ENCODE data around the gene DDX17.
A peak's percentile ranks its signal among the peaks of the same experiment; 100 is the strongest.

The DDX17 gene

GRCh38 chr22:38456841-38457699, 49.0 kb downstream of the DDX17 start:
- no peaks in the 10 kb centered on the region for H3K9me3 ChIP-seq (ENCODE audit: control insufficient read depth in 2 of 2, low read length in 2 of 2)
- no peak overlapping the region for H3K9ac ChIP-seq (ENCODE audit: low read depth in 1 of 2, low read length in 2 of 2)
- H3K36me3 ChIP-seq (ENCODE audit: control insufficient read depth in 2 of 2, insufficient read depth in 2 of 2, low read length in 2 of 2): no peaks in the 10 kb centered on the region
- H3K27me3 ChIP-seq (ENCODE audit: control insufficient read depth in 2 of 2, insufficient read depth in 2 of 2, low read length in 2 of 2): peaks cover 53 to 55% of the 10 kb centered on the region in 2 donors
- no peak overlapping the region for H3K4me3 ChIP-seq (ENCODE audit: low read length in 2 of 2)
- H3K4me1 ChIP-seq (ENCODE audit: control insufficient read depth in 2 of 2, insufficient read depth in 2 of 2, low read length in 2 of 2): peaks cover 3 to 9% of the 10 kb centered on the region in 2 donors
- no peak overlapping the region for H3K27ac ChIP-seq (ENCODE audit: low read depth in 2 of 2, low read length in 2 of 2)

DNA sequence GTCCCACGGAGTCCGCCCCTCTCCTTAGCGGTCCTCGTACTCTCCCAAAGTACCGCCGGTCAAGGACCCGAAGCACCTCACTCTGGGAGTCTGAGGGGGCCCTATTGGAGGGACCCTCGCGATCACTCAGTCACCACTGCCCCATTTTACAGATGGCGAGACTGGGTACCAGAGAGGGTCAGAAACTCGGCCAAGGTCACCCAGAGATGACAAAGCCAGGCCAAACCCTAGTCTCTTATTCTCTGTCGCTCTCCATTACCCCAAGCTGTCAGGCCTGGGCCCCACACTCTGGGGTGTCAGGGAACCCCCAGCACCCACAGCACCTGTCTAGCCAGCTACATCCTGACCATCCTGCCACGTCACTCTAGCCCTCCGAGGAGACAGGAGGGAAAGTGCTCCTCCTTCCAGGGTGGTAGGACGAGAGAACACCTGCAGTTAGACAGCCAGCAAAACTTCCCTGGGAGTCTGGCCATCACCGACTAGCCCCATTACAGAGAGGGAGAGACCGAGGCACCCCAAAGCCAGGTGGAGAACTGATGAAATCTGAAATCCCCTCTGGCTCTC, 49.8 kb downstream of the DDX17 start:
- Histone ChIP-seq H3K36me3 (ENCODE audit: control insufficient read depth in 2 of 2, insufficient read depth in 2 of 2, low read length in 2 of 2) (no peaks in the 10 kb centered on the region), H3K4me3 (ENCODE audit: low read length in 2 of 2) (no peak overlapping the region), H3K9ac (ENCODE audit: low read depth in 1 of 2, low read length in 2 of 2) (no peak overlapping the region), H3K27me3 (ENCODE audit: control insufficient read depth in 2 of 2, insufficient read depth in 2 of 2, low read length in 2 of 2) (peaks cover 53 to 58% of the 10 kb centered on the region in 2 donors), H3K27ac (ENCODE audit: low read depth in 2 of 2, low read length in 2 of 2) (no peak overlapping the region), H3K9me3 (ENCODE audit: control insufficient read depth in 2 of 2, low read length in 2 of 2) (no peaks in the 10 kb centered on the region), H3K4me1 (ENCODE audit: control insufficient read depth in 2 of 2, insufficient read depth in 2 of 2, low read length in 2 of 2) (peaks cover 3 to 6% of the 10 kb centered on the region in 2 donors)

GRCh38 chr22:38455530-38456271, 50.4 kb downstream of the DDX17 start:
- Histone ChIP-seq H3K27me3 (ENCODE audit: control insufficient read depth in 2 of 2, insufficient read depth in 2 of 2, low read length in 2 of 2) (peaks cover 55 to 59% of the 10 kb centered on the region in 2 donors), H3K9me3 (ENCODE audit: control insufficient read depth in 2 of 2, low read length in 2 of 2) (no peaks in the 10 kb centered on the region), H3K27ac (ENCODE audit: low read depth in 2 of 2, low read length in 2 of 2) (no peak overlapping the region), H3K4me3 (ENCODE audit: low read length in 2 of 2) (peak overlapping the region in 1 of 2 donors; percentile 14), H3K36me3 (ENCODE audit: control insufficient read depth in 2 of 2, insufficient read depth in 2 of 2, low read length in 2 of 2) (no peaks in the 10 kb centered on the region), H3K9ac (ENCODE audit: low read depth in 1 of 2, low read length in 2 of 2) (no peak overlapping the region), H3K4me1 (ENCODE audit: control insufficient read depth in 2 of 2, insufficient read depth in 2 of 2, low read length in 2 of 2) (peaks cover 3 to 6% of the 10 kb centered on the region in 2 donors)

DNA sequence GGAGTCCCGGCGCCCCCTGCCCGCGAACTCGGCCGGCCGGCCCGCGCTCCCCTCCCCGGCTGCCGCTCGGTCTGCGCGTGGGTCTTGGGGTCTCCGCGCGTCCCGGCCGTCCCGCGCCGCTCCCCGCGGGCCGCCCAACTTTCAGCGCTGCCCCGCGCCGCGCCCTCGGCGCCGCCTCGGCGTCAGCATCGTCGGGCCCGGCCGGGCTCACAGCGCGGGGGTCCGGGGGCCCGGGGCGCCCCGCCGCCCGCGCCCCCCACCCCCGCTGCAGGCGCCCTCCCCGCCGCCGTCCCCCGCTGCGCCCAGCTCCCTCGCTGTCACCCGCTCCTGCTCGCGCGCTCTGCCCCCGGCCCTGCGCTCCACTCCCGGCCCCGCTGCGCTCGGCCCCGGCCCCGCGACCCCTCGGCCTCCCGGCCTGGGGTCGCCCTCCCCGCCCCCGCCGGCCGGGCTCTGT, 51.0 kb downstream of the DDX17 start, which contains the start of gene KCNJ4:
Gene KCNJ4 (minus strand): TSS at position 124 of the 454 bp plus-strand sequence. CDS start 27,067 bp downstream, outside the sequence.
- Histone ChIP-seq H3K9ac (ENCODE audit: low read depth in 1 of 2, low read length in 2 of 2) (no peak within 1 kb of the TSS), H3K36me3 (ENCODE audit: control insufficient read depth in 2 of 2, insufficient read depth in 2 of 2, low read length in 2 of 2) (no peaks in the 10 kb centered on the region), H3K9me3 (ENCODE audit: control insufficient read depth in 2 of 2, low read length in 2 of 2) (no peaks in the 10 kb centered on the region), H3K27me3 (ENCODE audit: control insufficient read depth in 2 of 2, insufficient read depth in 2 of 2, low read length in 2 of 2) (peaks cover 54 to 56% of the 10 kb centered on the region in 2 donors), H3K4me1 (ENCODE audit: control insufficient read depth in 2 of 2, insufficient read depth in 2 of 2, low read length in 2 of 2) (peaks cover 3 to 6% of the 10 kb centered on the region in 2 donors), H3K27ac (ENCODE audit: low read depth in 2 of 2, low read length in 2 of 2) (no peak within 1 kb of the TSS), H3K4me3 (ENCODE audit: low read length in 2 of 2) (peak within 1 kb of the TSS in 1 of 2 donors; percentile 43)

- H3K27me3 ChIP-seq (ENCODE audit: control insufficient read depth in 2 of 2, insufficient read depth in 2 of 2, low read length in 2 of 2): peaks cover 54 to 61% of the 10 kb centered on the region in 2 donors
- H3K9me3 ChIP-seq (ENCODE audit: control insufficient read depth in 2 of 2, low read length in 2 of 2): no peaks in the 10 kb centered on the region
- peaks cover 3 to 6% of the 10 kb centered on the region in 2 donors for H3K4me1 ChIP-seq (ENCODE audit: control insufficient read depth in 2 of 2, insufficient read depth in 2 of 2, low read length in 2 of 2)
- H3K9ac ChIP-seq (ENCODE audit: low read depth in 1 of 2, low read length in 2 of 2): no peak overlapping the region
- no peak overlapping the region for H3K27ac ChIP-seq (ENCODE audit: low read depth in 2 of 2, low read length in 2 of 2)
- no peaks in the 10 kb centered on the region for H3K36me3 ChIP-seq (ENCODE audit: control insufficient read depth in 2 of 2, insufficient read depth in 2 of 2, low read length in 2 of 2)
- peak overlapping the region in 1 of 2 donors; percentile 43 for H3K4me3 ChIP-seq (ENCODE audit: low read length in 2 of 2)
Observed at GRCh38 chr22:38454353-38455075, 51.6 kb downstream of the DDX17 start.

GRCh38 chr22:38453996-38454352, 52.1 kb downstream of the DDX17 start:
- Histone ChIP-seq H3K4me1 (ENCODE audit: control insufficient read depth in 2 of 2, insufficient read depth in 2 of 2, low read length in 2 of 2) (peaks cover 3 to 6% of the 10 kb centered on the region in 2 donors), H3K36me3 (ENCODE audit: control insufficient read depth in 2 of 2, insufficient read depth in 2 of 2, low read length in 2 of 2) (no peaks in the 10 kb centered on the region)

DNA sequence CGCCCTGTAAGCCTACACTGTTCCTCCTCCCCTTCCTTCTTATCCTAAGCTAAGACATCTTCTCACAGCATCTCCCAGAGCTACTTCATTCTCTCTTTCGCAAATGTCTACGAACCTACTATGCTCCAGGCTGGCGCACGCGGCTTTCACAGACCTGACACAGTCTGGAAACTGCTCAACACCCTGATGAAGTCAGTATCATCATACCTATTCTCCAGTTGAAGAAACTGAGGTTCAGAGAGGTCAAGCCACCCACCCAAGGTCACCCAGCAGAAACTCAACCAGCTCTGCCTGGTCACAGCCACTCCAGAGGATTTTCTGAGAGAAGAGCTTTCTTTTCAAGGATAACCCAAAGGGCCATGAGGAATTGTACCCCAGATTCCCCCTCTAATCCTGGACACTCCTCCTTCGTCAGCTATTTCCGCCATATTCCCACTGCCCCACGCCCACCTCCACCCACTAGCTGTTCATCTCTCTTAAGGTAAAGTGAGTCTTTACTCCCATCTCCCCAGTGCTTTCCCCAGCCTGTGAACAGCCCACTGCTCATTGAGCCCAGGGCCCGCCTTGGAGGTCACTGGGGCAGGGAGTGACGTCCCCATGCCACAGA, 52.9 kb downstream of the DDX17 start:
- no peak overlapping the region for H3K9ac ChIP-seq (ENCODE audit: low read depth in 1 of 2, low read length in 2 of 2)
- H3K4me3 ChIP-seq (ENCODE audit: low read length in 2 of 2): no peak overlapping the region
- peaks cover 43 to 54% of the 10 kb centered on the region in 2 donors for H3K27me3 ChIP-seq (ENCODE audit: control insufficient read depth in 2 of 2, insufficient read depth in 2 of 2, low read length in 2 of 2)
- H3K36me3 ChIP-seq (ENCODE audit: control insufficient read depth in 2 of 2, insufficient read depth in 2 of 2, low read length in 2 of 2): no peaks in the 10 kb centered on the region
- no peaks in the 10 kb centered on the region for H3K9me3 ChIP-seq (ENCODE audit: control insufficient read depth in 2 of 2, low read length in 2 of 2)
- no peak overlapping the region for H3K27ac ChIP-seq (ENCODE audit: low read depth in 2 of 2, low read length in 2 of 2)
- peaks cover 3 to 6% of the 10 kb centered on the region in 2 donors for H3K4me1 ChIP-seq (ENCODE audit: control insufficient read depth in 2 of 2, insufficient read depth in 2 of 2, low read length in 2 of 2)

More at GRCh38 chr22:38453996-38454352, 52.1 kb downstream of the DDX17 start:
- peaks cover 49 to 61% of the 10 kb centered on the region in 2 donors for H3K27me3 ChIP-seq (ENCODE audit: control insufficient read depth in 2 of 2, insufficient read depth in 2 of 2, low read length in 2 of 2)
- no peak overlapping the region for H3K4me3 ChIP-seq (ENCODE audit: low read length in 2 of 2)
- H3K9me3 ChIP-seq (ENCODE audit: control insufficient read depth in 2 of 2, low read length in 2 of 2): no peaks in the 10 kb centered on the region
- no peak overlapping the region for H3K9ac ChIP-seq (ENCODE audit: low read depth in 1 of 2, low read length in 2 of 2)
- no peak overlapping the region for H3K27ac ChIP-seq (ENCODE audit: low read depth in 2 of 2, low read length in 2 of 2)

DNA sequence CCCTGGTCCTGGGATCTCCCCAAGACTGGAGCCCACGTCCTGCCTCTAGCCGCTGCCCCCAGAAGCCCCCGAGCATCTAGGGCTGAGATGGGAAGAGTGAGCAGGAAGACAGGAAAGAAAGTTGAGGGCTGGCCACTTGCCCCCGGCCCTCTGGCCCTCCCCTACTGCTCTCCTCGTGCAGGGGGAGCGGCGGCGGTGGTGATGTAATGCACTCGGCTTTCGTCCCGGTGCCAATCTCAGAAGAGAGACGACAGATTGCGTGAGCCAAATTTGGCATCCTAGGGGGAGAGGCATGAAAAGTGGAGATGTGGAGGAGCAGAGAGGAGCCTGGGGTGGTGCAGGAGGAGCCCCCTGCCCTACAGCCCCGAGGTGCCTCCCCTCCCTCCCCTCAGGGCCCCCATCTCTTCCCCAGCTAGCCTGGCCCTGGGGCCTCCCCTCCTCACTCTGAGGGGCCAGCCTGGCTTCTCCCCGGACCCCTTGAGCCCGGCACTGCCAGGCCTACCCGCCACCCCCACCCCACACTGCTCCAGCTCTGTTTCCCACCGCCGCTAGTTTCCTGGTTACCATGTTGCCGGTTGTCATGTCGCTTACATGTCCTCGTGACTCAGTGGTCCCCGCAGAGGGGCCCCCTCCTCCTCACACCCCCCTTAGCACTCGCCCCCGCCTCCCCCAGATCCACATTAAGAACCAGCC, 53.6 kb downstream of the DDX17 start:
- Histone ChIP-seq H3K9me3 (ENCODE audit: control insufficient read depth in 2 of 2, low read length in 2 of 2) (no peaks in the 10 kb centered on the region), H3K4me1 (ENCODE audit: control insufficient read depth in 2 of 2, insufficient read depth in 2 of 2, low read length in 2 of 2) (peaks cover 3 to 6% of the 10 kb centered on the region in 2 donors), H3K36me3 (ENCODE audit: control insufficient read depth in 2 of 2, insufficient read depth in 2 of 2, low read length in 2 of 2) (no peaks in the 10 kb centered on the region), H3K27ac (ENCODE audit: low read depth in 2 of 2, low read length in 2 of 2) (no peak overlapping the region), H3K27me3 (ENCODE audit: control insufficient read depth in 2 of 2, insufficient read depth in 2 of 2, low read length in 2 of 2) (peaks cover 41 to 50% of the 10 kb centered on the region in 2 donors), H3K4me3 (ENCODE audit: low read length in 2 of 2) (no peak overlapping the region), H3K9ac (ENCODE audit: low read depth in 1 of 2, low read length in 2 of 2) (no peak overlapping the region)

GRCh38 chr22:38451864-38452263, 54.2 kb downstream of the DDX17 start:
- H3K4me1 ChIP-seq (ENCODE audit: control insufficient read depth in 2 of 2, insufficient read depth in 2 of 2, low read length in 2 of 2): peaks cover 3 to 6% of the 10 kb centered on the region in 2 donors
- H3K36me3 ChIP-seq (ENCODE audit: control insufficient read depth in 2 of 2, insufficient read depth in 2 of 2, low read length in 2 of 2): no peaks in the 10 kb centered on the region
- H3K27me3 ChIP-seq (ENCODE audit: control insufficient read depth in 2 of 2, insufficient read depth in 2 of 2, low read length in 2 of 2): peaks cover 34 to 43% of the 10 kb centered on the region in 2 donors
- no peak overlapping the region for H3K27ac ChIP-seq (ENCODE audit: low read depth in 2 of 2, low read length in 2 of 2)
- no peaks in the 10 kb centered on the region for H3K9me3 ChIP-seq (ENCODE audit: control insufficient read depth in 2 of 2, low read length in 2 of 2)
- no peak overlapping the region for H3K9ac ChIP-seq (ENCODE audit: low read depth in 1 of 2, low read length in 2 of 2)
- no peak overlapping the region for H3K4me3 ChIP-seq (ENCODE audit: low read length in 2 of 2)
